GM12878 (cell line): ENCODE data around the gene CBY3. TPM values are rescaled to one million over a fixed set of nuclear protein-coding genes. Genes with fewer than 3 reads are reported as not detected.
"Not testable (repeated sequence)": the region's sequence is repeated elsewhere in the genome, so short reads cannot be mapped to it uniquely, and the experiment has no call there.

Experiments used
- ATAC-seq: fragments of 200-7000 bp; cut with Tn5 transposase; 3 replicates; pipeline ENCODE4 v1.9.1; 2020; ENCODE audit warnings: mild to moderate bottlenecking, moderate library complexity
- BruUV-seq: library from RNA; stranded (reverse); fragments of 400-500 nt; replicated peaks from 2 replicates; lab custom pipeline; 2021; lab: Mats Ljungman, UMichigan
- CTCF ChIA-PET: fragments of 300-600 bp; sonication (Branson Sonifier 250); formaldehyde crosslinking; extraction: SDS; loops from one replicate; lab custom pipeline; 2021; ENCODE audit warnings: inconsistent platforms; lab: Yijun Ruan, JAX
- POLR2A ChIA-PET: fragments of 350-600 bp; formaldehyde crosslinking; extraction: SDS; loops from one replicate; lab custom pipeline; 2021; ENCODE audit warnings: inconsistent platforms; lab: Charles Lee
- RAD21 ChIA-PET: fragments of 300-600 bp; sonication (Branson Sonifier 250); formaldehyde crosslinking; loops from one replicate; lab custom pipeline; 2023; ENCODE audit warnings: antibody characterized with exemption; ENCODE audit not compliant: unreplicated experiment; lab: Charles Lee
- SMC1A ChIA-PET: fragments of 300-600 bp; sonication (Branson Sonifier 250); formaldehyde crosslinking; loops from one replicate; lab custom pipeline; 2023; ENCODE audit not compliant: unreplicated experiment, uncharacterized antibody; lab: Charles Lee
- DNase-seq: peaks from one replicate; pipeline ENCODE4 v3.0.0-alpha.2; 2011; ENCODE audit warnings: low read depth, low spot score
- FAIRE-seq: peaks from 3 replicates; lab custom pipeline; 2011; peaks lifted over from hg19 to GRCh38; lab: Jason Lieb, UNC
- H2AFZ ChIP-seq: 2 replicates; pipeline ENCODE4 v1.6.0; 2011; ENCODE audit warnings: low read depth, low read length, control low read depth; ENCODE audit not compliant: control insufficient read depth
- H3K27ac ChIP-seq: 2 replicates; pipeline ENCODE4 v1.5.1; 2011; ENCODE audit warnings: control low read depth; ENCODE audit not compliant: control insufficient read depth, insufficient read depth
- H3K27me3 ChIP-seq, 2 experiments: replicated peaks in 1 of 2; 2 replicates each; pipeline versions ENCODE4 v1.6.0 to v1.6.1; 2011; ENCODE audit warnings: low read length in 1 of 2; ENCODE audit not compliant: control insufficient read depth in 2 of 2, insufficient read depth in 2 of 2
- H3K36me3 ChIP-seq, 2 experiments: 2 replicates each; pipeline ENCODE4 v1.5.1; 2011; ENCODE audit warnings: low read length in 1 of 2; ENCODE audit not compliant: control insufficient read depth in 2 of 2, insufficient read depth in 2 of 2
- H3K4me1 ChIP-seq: 2 replicates; pipeline ENCODE4 v1.6.1; 2011; ENCODE audit warnings: mild to moderate bottlenecking, low read length, moderate library complexity, mixed read lengths; ENCODE audit not compliant: control insufficient read depth, insufficient read depth
- H3K4me2 ChIP-seq: 2 replicates; pipeline ENCODE4 v1.6.0; 2011; ENCODE audit warnings: control low read depth; ENCODE audit not compliant: control insufficient read depth, insufficient read depth
- H3K4me3 ChIP-seq: fragments of 200-600 bp; sonication (generic); 2 replicates; pipeline ENCODE4 v1.5.1; 2016
- H3K79me2 ChIP-seq: 2 replicates; pipeline ENCODE4 v1.6.0; 2011; ENCODE audit warnings: low read length; ENCODE audit not compliant: control insufficient read depth, insufficient read depth
- H3K9ac ChIP-seq: 2 replicates; pipeline ENCODE4 v1.8.0; 2011; ENCODE audit warnings: low read length, control low read depth, mixed read lengths; ENCODE audit not compliant: control insufficient read depth, insufficient read depth
- H3K9me3 ChIP-seq: replicated peaks from 3 replicates; pipeline ENCODE4 v1.5.1; 2011; ENCODE audit warnings: mild to moderate bottlenecking, low read length; ENCODE audit not compliant: control insufficient read depth, insufficient read depth
- H4K20me1 ChIP-seq: 2 replicates; pipeline ENCODE4 v1.6.0; 2011; ENCODE audit not compliant: control insufficient read depth, insufficient read depth
- SPI1 ChIP-seq: IDR thresholded peaks from 2 replicates; pipeline ENCODE4 v1.6.1; 2011; ENCODE audit warnings: low read depth, mild to moderate bottlenecking, low read length, moderate library complexity, borderline replicate concordance; ENCODE audit not compliant: insufficient read depth
- WGBS: methylation state at CpG from one replicate; pipeline ENCODE4 v1.1.6; 2016; ENCODE audit warnings: low lambda C conversion rate; ENCODE audit not compliant: insufficient replicate concordance, insufficient coverage; ENCODE audit errors: missing lambda C conversion rate; 5-methylcytosine and 5-hydroxymethylcytosine counted together
- in situ Hi-C: fragments of 300-500 bp; cut with MboI; formaldehyde crosslinking; loops from 9 replicates; pipeline ENCODE4 v1.14.3; 2018; ENCODE audit warnings: mixed read lengths
- intact Hi-C: fragments of 100-400 bp; cut with micrococcal nuclease; formaldehyde crosslinking; loops from one replicate; pipeline ENCODE4 v1.14.2; 2022; ENCODE audit not compliant: unreplicated experiment
- polyA plus RNA-seq, 11 experiments: library from polyadenylated mRNA; depleted of rRNA in 4 of 11; unstranded in 6 of 11; stranded (reverse) in 5 of 11; fragments of >200 nt; fragmentation: Nextera tagmentation in 4 of 11; fragmentation: Illumina TruSeq in 1 of 11; extraction: Ambion mirVana in 4 of 11; extraction: Trizol in 1 of 11; gene quantifications; 1 replicate in 1 of 11; 2 replicates in 10 of 11; pipeline versions ENCODE4 v1.2.1 to v1.2.3, GENCODE V29; 2011 to 2016; ENCODE audit warnings: inconsistent platforms in 2 of 11, missing spikeins in 2 of 11, low read depth in 1 of 11
- total RNA-seq, 4 experiments: library from RNA; depleted of rRNA in 3 of 4; stranded (reverse); fragments of >200 nt in 3 of 4; fragmentation: Illumina TruSeq in 1 of 4; extraction: Trizol in 1 of 4; gene quantifications; 2 replicates each; pipeline versions ENCODE4 v1.2.1 to v1.2.3, GENCODE V29; 2013 to 2021

CBY3 gene
- total and polyA plus RNA-seq, 10 of the 15 experiments (the other 5 are each of a cell fraction or from before 2014, with no cell fraction given), result 0.10 to 1.2 (median 0.47) TPM; not detected in 5

- H4K20me1 ChIP-seq, H3K4me2 ChIP-seq, H3K27me3 ChIP-seq, H3K9ac ChIP-seq, in situ Hi-C loops, H3K36me3 ChIP-seq, FAIRE-seq, H3K79me2 ChIP-seq, BruUV-seq, ATAC-seq, CTCF ChIA-PET, H3K4me1 ChIP-seq, H3K9me3 ChIP-seq, H3K4me3 ChIP-seq, H2AFZ ChIP-seq, DNase-seq, POLR2A ChIA-PET, RAD21 ChIA-PET, H3K27ac ChIP-seq, SMC1A ChIA-PET, intact Hi-C loops: not testable (repeated sequence)
- 43% methylated on average over 2 of the region's 2 CpGs for WGBS
- 0 out of 2 replicates have a peak, but pooled peaks have one; percentile 11 for TF ChIP-seq SPI1
These were observed 27.7 kb downstream of the CBY3 start for GRCh38 chr5:179653135-179653534.

- H3K4me1 ChIP-seq, CTCF ChIA-PET, H2AFZ ChIP-seq, FAIRE-seq, H3K9me3 ChIP-seq, H3K4me3 ChIP-seq, RAD21 ChIA-PET, SMC1A ChIA-PET, POLR2A ChIA-PET, H3K27ac ChIP-seq, H3K4me2 ChIP-seq, H3K36me3 ChIP-seq, H4K20me1 ChIP-seq, intact Hi-C loops, ATAC-seq, DNase-seq, H3K9ac ChIP-seq, H3K27me3 ChIP-seq, H3K79me2 ChIP-seq, in situ Hi-C loops, BruUV-seq: not testable (repeated sequence)
- 100% methylated on average over 6 of the region's 26 CpGs for WGBS
These were observed 30.6 kb downstream of the CBY3 start for GRCh38 chr5:179650245-179650644.

- H3K9me3 ChIP-seq, result not testable (repeated sequence)
These were observed 31.6 kb downstream of the CBY3 start for GRCh38 chr5:179649166-179649703.

More at GRCh38 chr5:179649166-179649703, 31.6 kb downstream of the CBY3 start:
- H3K4me3 ChIP-seq, H3K36me3 ChIP-seq, BruUV-seq, RAD21 ChIA-PET, in situ Hi-C loops, H2AFZ ChIP-seq, intact Hi-C loops, SMC1A ChIA-PET, ATAC-seq, H3K27ac ChIP-seq, H3K4me1 ChIP-seq, POLR2A ChIA-PET, H4K20me1 ChIP-seq, DNase-seq, H3K79me2 ChIP-seq, H3K9ac ChIP-seq, H3K4me2 ChIP-seq, FAIRE-seq, H3K27me3 ChIP-seq, CTCF ChIA-PET: not testable (repeated sequence)
- 47% methylated on average over 10 of the region's 10 CpGs for WGBS
